Testis (tissue), 3 donors: Measurements from ENCODE around the gene RASAL3. TPM values are rescaled to one million over a fixed set of nuclear protein-coding genes. Genes with fewer than 3 reads are reported as not detected.

Source experiments
- DNase-seq: peaks from one replicate; pipeline ENCODE4 v3.0.0-alpha.2; 2019
- H3K27ac ChIP-seq, 2 donors: fragments of 200-600 bp; sonication (generic); one replicate each; pipeline ENCODE4 v1.5.1; 2019
- H3K27me3 ChIP-seq: fragments of 200-600 bp; sonication (generic); one replicate; pipeline ENCODE4 v1.5.1; 2019
- H3K36me3 ChIP-seq: fragments of 200-600 bp; sonication (generic); one replicate; pipeline ENCODE4 v1.5.1; 2017; ENCODE audit warnings: low read depth; ENCODE audit errors: missing control alignments
- H3K4me1 ChIP-seq: fragments of 200-600 bp; sonication (generic); one replicate; pipeline ENCODE4 v1.5.1; 2019
- H3K4me3 ChIP-seq, 2 donors: fragments of 200-600 bp; sonication (generic); one replicate each; pipeline ENCODE4 v1.5.1; 2017 to 2019
- H3K9me3 ChIP-seq: fragments of 200-600 bp; sonication (generic); one replicate; pipeline ENCODE4 v1.5.1; 2017
- POLR2A ChIP-seq: fragments of 450-650 bp; IDR thresholded peaks from one replicate; pipeline ENCODE4 v1.6.1; 2017; ENCODE audit warnings: antibody characterized with exemption, mild to moderate bottlenecking, moderate library complexity
- WGBS, 2 donors: methylation state at CpG; one replicate each; pipeline ENCODE4 v1.1.5; 2018; 5-methylcytosine and 5-hydroxymethylcytosine counted together
- intact Hi-C: fragments of 100-400 bp; cut with DNase I; formaldehyde crosslinking; loops from one replicate; pipeline ENCODE4 v1.15.1; 2023; ENCODE audit warnings: low total_unique reads
- microRNA counts, 2 donors: library from miRNA; unstranded; fragments of <30 nt; microRNA quantifications; one replicate each; lab custom pipeline; 2016
- microRNA-seq, 2 donors: library from miRNA; unstranded; fragments of <30 nt; microRNA quantifications; one replicate each; pipeline ENCODE4, GENCODE V29; 2016; ENCODE audit warnings: borderline number of aligned reads in 2 of 2, borderline replicate concordance in 1 of 2
- polyA plus RNA-seq: library from polyadenylated mRNA; stranded (reverse); fragments of 350-450 nt; fragmentation: Illumina TruSeq; extraction: RNeasy Lipid Tissue Mini Kit (QIAGEN cat#74804); gene quantifications from one replicate; pipeline ENCODE4 v1.2.3, GENCODE V29; 2014; ENCODE audit warnings: low read depth, low replicate concordance; ENCODE audit not compliant: insufficient read depth
- small RNA-seq, 2 donors: library from RNA; depleted of rRNA; stranded (forward); fragments of <200 nt; gene quantifications; one replicate each; pipeline ENCODE3, GENCODE V24; 2016
- total RNA-seq, 2 donors: library from RNA; depleted of rRNA; stranded (reverse); fragments of >200 nt; gene quantifications; one replicate each; pipeline ENCODE4 v1.2.3, GENCODE V29; 2016
- TF ChIP-seq, protein P1 (sequence below), 3 experiments: fragments of 450-650 bp in 2 of 3; fragments of 200-600 bp in 1 of 3; sonication (generic) in 1 of 3; IDR thresholded peaks; one replicate each; pipeline ENCODE4 v1.5.1; 2016 to 2019; ENCODE audit warnings: antibody characterized with exemption in 3 of 3, mild to moderate bottlenecking in 2 of 3, moderate library complexity in 1 of 3

RASAL3 gene
- total and polyA plus RNA-seq, 3 donors from 2014 or later: 1.4 to 2.7 (median 2.0) TPM

GRCh38 chr19:15404780-15405211, 59.5 kb downstream of the RASAL3 start:
- no peak for DNase-seq
- H3K27ac ChIP-seq: peak overlapping the region; percentile 55 to 77

DNA sequence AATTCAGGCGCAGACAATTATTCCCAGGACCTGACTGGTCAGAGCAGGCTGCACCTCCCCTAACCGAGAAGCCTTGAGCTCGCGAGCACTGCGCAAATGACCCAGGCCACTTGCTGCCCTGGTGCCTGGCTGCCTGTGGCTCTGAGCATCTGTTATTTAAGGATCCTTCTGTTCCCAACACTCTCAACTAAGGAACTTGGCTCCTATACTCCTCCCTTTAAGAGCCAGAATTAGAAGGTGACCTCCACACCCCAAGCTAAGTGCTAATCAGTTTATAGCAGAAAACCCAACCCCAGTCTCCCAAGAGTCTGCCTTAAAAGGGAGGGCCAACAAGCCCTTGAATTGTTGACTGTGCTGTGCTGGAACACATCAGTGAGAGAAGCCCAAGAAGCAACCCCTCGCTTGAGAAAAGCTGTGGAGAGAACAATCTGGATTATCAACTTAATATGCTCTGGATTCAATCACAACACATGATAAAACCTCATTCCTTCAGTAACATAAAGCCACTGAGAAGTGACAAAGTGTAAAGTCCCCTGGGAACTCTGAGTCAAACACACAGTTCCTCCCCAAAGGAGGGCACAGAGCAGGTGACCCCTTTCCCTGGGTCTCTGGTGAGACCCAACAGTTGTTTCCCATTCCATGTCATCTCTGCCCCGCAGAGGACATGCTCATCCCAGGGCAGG, 60.1 kb downstream of the RASAL3 start:
- H3K4me1 ChIP-seq: peaks cover 44% of the 10 kb centered on the region
- no peaks in the 10 kb centered on the region for H3K27me3 ChIP-seq
- H3K9me3 ChIP-seq: no peaks in the 10 kb centered on the region
- H3K36me3 ChIP-seq: no peaks in the 10 kb centered on the region
- intact Hi-C loops: no loop called here
- H3K4me3 ChIP-seq: no peak overlapping the region
- DNase-seq: peak; percentile 56
- WGBS, 2 donors: 54% methylated on average over 7 of the region's 7 CpGs
- H3K27ac ChIP-seq: peak overlapping the region; percentile 55 to 77
- no peak for TF ChIP-seq POLR2A
- TF ChIP-seq, protein P1, sequence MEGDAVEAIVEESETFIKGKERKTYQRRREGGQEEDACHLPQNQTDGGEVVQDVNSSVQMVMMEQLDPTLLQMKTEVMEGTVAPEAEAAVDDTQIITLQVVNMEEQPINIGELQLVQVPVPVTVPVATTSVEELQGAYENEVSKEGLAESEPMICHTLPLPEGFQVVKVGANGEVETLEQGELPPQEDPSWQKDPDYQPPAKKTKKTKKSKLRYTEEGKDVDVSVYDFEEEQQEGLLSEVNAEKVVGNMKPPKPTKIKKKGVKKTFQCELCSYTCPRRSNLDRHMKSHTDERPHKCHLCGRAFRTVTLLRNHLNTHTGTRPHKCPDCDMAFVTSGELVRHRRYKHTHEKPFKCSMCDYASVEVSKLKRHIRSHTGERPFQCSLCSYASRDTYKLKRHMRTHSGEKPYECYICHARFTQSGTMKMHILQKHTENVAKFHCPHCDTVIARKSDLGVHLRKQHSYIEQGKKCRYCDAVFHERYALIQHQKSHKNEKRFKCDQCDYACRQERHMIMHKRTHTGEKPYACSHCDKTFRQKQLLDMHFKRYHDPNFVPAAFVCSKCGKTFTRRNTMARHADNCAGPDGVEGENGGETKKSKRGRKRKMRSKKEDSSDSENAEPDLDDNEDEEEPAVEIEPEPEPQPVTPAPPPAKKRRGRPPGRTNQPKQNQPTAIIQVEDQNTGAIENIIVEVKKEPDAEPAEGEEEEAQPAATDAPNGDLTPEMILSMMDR (IDR thresholded peaks at IDR 0.05): no peak

More at GRCh38 chr19:15404780-15405211, 59.5 kb downstream of the RASAL3 start:
- Histone ChIP-seq H3K4me3 (no peak overlapping the region), H3K4me1 (peaks cover 44% of the 10 kb centered on the region), H3K27me3 (no peaks in the 10 kb centered on the region), H3K9me3 (no peaks in the 10 kb centered on the region), H3K36me3 (no peaks in the 10 kb centered on the region)
- intact Hi-C loops: no loop called here
- 35 to 48% methylated on average over 3 of the region's 3 CpGs for WGBS, 2 donors
- TF ChIP-seq, protein P1 (IDR thresholded peaks at IDR 0.05): no peak

DNA sequence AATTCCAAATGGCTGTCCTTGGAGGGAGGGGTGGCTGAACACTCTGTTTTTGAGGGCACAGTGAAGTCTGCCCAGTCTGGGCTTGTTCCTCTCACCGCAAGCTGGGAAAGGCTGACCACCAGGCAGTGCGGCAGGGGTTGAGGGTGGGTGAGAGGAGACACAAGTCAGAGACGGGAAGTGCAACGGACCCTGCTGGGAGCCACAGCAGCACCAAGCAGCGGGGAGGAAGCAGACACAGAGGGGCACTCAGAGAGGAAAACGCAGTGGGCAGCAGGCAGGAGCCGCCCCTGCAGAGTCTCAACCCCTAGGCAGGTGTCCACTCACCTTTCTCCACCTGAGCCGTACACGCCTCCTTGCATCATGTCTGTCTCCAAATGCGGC, 61.2 kb downstream of the RASAL3 start:
- Histone ChIP-seq H3K4me3 (no peak overlapping the region), H3K27ac (peak overlapping the region; percentile 29 to 74), H3K36me3 (no peaks in the 10 kb centered on the region), H3K9me3 (no peaks in the 10 kb centered on the region), H3K27me3 (no peaks in the 10 kb centered on the region), H3K4me1 (peaks cover 44% of the 10 kb centered on the region)
- intact Hi-C loops: no loop called here
- no peak for DNase-seq
- whole genome bisulfite sequencing, 2 donors: 94% methylated on average over 10 of the region's 10 CpGs
- no peak for TF ChIP-seq POLR2A
- TF ChIP-seq, protein P1 (IDR thresholded peaks at IDR 0.05): no peak

DNA sequence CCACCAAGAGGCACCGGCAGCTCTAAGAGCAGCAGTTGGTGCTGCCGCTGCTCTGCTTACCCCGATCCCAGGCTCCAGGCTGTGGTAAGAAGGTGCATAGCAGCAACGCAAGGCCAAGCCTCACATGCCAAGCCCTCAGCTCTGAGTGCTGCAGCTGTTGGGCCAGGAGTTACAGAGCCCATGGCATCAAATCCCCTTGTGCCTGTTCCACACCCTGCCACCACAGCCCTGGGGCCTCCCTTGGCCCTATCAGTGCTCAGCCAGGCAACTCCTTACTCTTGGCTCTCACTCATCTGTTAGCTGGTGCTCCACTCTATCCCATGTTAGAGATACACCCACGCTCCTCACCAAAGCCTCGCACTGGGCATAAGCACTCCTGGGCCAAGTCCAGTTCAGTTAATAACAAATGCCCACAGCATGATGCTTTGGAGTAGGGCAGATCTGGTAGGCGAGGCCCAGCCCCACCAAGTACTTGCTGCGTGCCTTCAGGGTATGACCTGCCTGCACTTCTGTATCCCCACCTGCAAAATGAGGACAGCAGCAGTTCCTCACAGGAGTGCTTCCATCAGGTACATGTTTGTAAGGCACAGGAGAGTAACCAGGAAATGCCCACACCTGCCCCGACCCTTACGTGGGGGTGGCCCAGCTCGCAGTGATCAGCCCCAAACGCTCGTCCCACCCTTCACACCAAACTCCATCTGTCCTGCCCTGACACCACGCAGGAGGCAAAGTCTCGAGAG, 61.8 kb downstream of the RASAL3 start:
- WGBS, 2 donors: 71 to 77% methylated on average over 11 to 15 of the region's 15 CpGs
- H3K27me3 ChIP-seq: no peaks in the 10 kb centered on the region
- no peak overlapping the region for H3K4me3 ChIP-seq
- no peaks in the 10 kb centered on the region for H3K36me3 ChIP-seq
- DNase-seq: peak; percentile 73
- peak overlapping the region in 1 of 2 donors; percentile 74 for H3K27ac ChIP-seq
- peaks cover 44% of the 10 kb centered on the region for H3K4me1 ChIP-seq
- TF ChIP-seq POLR2A: no peak
- TF ChIP-seq, protein P1 (IDR thresholded peaks at IDR 0.05): no peak
- H3K9me3 ChIP-seq: no peaks in the 10 kb centered on the region
- intact Hi-C loops: no loop called here

MicroRNAs encoded within 50 kb of the gene (microRNA counts, 767-probe panel; counts per million panel counts)
- microRNA hsa-miR-1470 (lab: Ali Mortazavi, UCI): 0 to 152 counts per million in 2 donors

Small RNAs within 50 kb of the gene (microRNA-seq; reads per million reads assigned to microRNA genes)
- 0 reads per million in 2 donors for gene MIR1470

Small RNAs within 50 kb of the gene (small RNA-seq; reads per million reads assigned to genes)
- gene MIR1470: 0 reads per million in 2 donors

Other genes with a start within 250 kb of the RASAL3 start
- gene EPHX3, start 232.1 kb downstream of the RASAL3 start, total RNA-seq: 1 to 10 TPM; 1.1 to 1.4 TPM
- gene EPHX3, start 232.1 kb downstream of the RASAL3 start, polyA plus RNA-seq: 3.6 TPM
- gene BRD4, start 132.0 kb downstream of the RASAL3 start, total RNA-seq: 100 to 1,000 TPM; 106 to 109 TPM
- 59.2 TPM for gene BRD4, start 132.0 kb downstream of the RASAL3 start, polyA plus RNA-seq
- 10 to 100 TPM; 44.0 to 46.3 TPM for gene AKAP8, start 84.8 kb downstream of the RASAL3 start, total RNA-seq
- 20.1 TPM for gene AKAP8, start 84.8 kb downstream of the RASAL3 start, polyA plus RNA-seq
- 100 to 1,000 TPM; 334 to 399 TPM for gene AKAP8L, start 45.6 kb downstream of the RASAL3 start, total RNA-seq
- 131 TPM for gene AKAP8L, start 45.6 kb downstream of the RASAL3 start, polyA plus RNA-seq
- gene WIZ, start 14.6 kb downstream of the RASAL3 start, total RNA-seq: 100 to 1,000 TPM; 109 to 118 TPM
- gene WIZ, start 14.6 kb downstream of the RASAL3 start, polyA plus RNA-seq: 66.2 TPM
- gene PGLYRP2, start 15.0 kb upstream of the RASAL3 start, total RNA-seq: 10 to 100 TPM; 43.7 to 44.4 TPM
- 27.8 TPM for gene PGLYRP2, start 15.0 kb upstream of the RASAL3 start, polyA plus RNA-seq
- 1 to 10 TPM; 2.1 to 5.8 TPM for gene CYP4F22, start 44.0 kb upstream of the RASAL3 start, total RNA-seq
- gene CYP4F22, start 44.0 kb upstream of the RASAL3 start, polyA plus RNA-seq: 2.5 TPM
- under 1 TPM; 0.31 to 0.71 TPM for gene CYP4F8, start 150.7 kb upstream of the RASAL3 start, total RNA-seq
- 0.17 TPM for gene CYP4F8, start 150.7 kb upstream of the RASAL3 start, polyA plus RNA-seq
- gene CYP4F3, start 176.4 kb upstream of the RASAL3 start, total RNA-seq: 1 to 10 TPM in 1 of 2 donors, under 1 TPM in 1; 0.74 to 1.0 TPM
- 1.4 TPM for gene CYP4F3, start 176.4 kb upstream of the RASAL3 start, polyA plus RNA-seq
- 1 to 10 TPM; 4.2 to 7.2 TPM for gene CYP4F12, start 208.5 kb upstream of the RASAL3 start, total RNA-seq
- gene CYP4F12, start 208.5 kb upstream of the RASAL3 start, polyA plus RNA-seq: 1.2 TPM